Activated CD4-positive, alpha-beta T cell treated with anti-CD3 and anti-CD28 coated beads, Interleukin-2, amount 10 ng/mL, durations not matched to agents 24 days and 14 days (primary cell): ENCODE data around the gene SOD3. TPM values are rescaled to one million over a fixed set of nuclear protein-coding genes. Genes with fewer than 3 reads are reported as not detected.

Experiments
- DNase-seq: peaks from one replicate; pipeline ENCODE4 v3.0.0; 2022
- H3K27ac Mint-ChIP-seq: one replicate; pipeline ENCODE4 v1.8.0; 2022; ENCODE audit warnings: mild to moderate bottlenecking, mixed read lengths
- H3K27me3 Mint-ChIP-seq: one replicate; pipeline ENCODE4 v1.8.0; 2022; ENCODE audit warnings: mixed read lengths
- H3K36me3 Mint-ChIP-seq: one replicate; pipeline ENCODE4 v1.8.0; 2022; ENCODE audit warnings: low read depth, mild to moderate bottlenecking, mixed read lengths
- H3K4me1 Mint-ChIP-seq: one replicate; pipeline ENCODE4 v1.8.0; 2021; ENCODE audit warnings: mixed read lengths
- H3K4me3 Mint-ChIP-seq: one replicate; pipeline ENCODE4 v1.8.0; 2022; ENCODE audit warnings: mild to moderate bottlenecking, moderate library complexity, mixed read lengths
- H3K9me3 Mint-ChIP-seq: one replicate; pipeline ENCODE4 v1.8.0; 2021; ENCODE audit warnings: mixed read lengths
- intact Hi-C: fragments of 100-400 bp; cut with micrococcal nuclease; formaldehyde crosslinking; loops from one replicate; pipeline ENCODE4 v1.15.1; 2023
- total RNA-seq: library from RNA; stranded (reverse); gene quantifications from 2 replicates; pipeline ENCODE4 v1.2.3, GENCODE V29; 2022

The SOD3 gene
- total RNA-seq, 1 donor from 2014 or later, result not detected

GRCh38 chr4:24831637-24832036 lies 36.3 kb downstream of the SOD3 start:
- no peak overlapping the region for H3K27ac Mint-ChIP-seq

DNA sequence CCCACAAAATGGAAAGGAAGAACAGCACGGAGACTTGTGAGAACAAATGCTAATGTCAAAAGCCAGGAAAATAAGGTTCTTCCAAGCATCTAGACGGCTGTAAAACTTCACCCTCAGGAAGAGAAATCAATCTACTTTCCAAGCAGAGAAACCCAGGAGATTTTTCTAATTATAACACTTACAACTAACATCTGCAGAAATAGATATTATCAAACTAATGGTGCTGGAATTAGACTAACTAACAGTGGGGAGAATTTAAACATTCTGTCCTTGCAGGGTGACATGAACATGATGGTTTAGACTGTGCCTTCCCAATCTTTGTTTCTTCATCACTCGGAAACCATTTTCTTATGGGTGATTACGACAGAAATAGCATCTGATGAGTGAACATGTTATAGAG lies 40.3 kb downstream of the SOD3 start:
- H3K36me3 Mint-ChIP-seq, result no peaks in the 10 kb centered on the region
- no peak for DNase-seq
- no peaks in the 10 kb centered on the region for H3K4me1 Mint-ChIP-seq
- intact Hi-C loops, result no loop called here
- no peaks in the 10 kb centered on the region for H3K27me3 Mint-ChIP-seq
- no peaks in the 10 kb centered on the region for H3K9me3 Mint-ChIP-seq
- no peak overlapping the region for H3K27ac Mint-ChIP-seq
- H3K4me3 Mint-ChIP-seq, result no peak overlapping the region

More at GRCh38 chr4:24831637-24832036, 36.3 kb downstream of the SOD3 start:
- Mint-ChIP-seq H3K9me3 (no peaks in the 10 kb centered on the region), H3K36me3 (no peaks in the 10 kb centered on the region), H3K4me3 (no peak overlapping the region), H3K27me3 (no peaks in the 10 kb centered on the region), H3K4me1 (no peaks in the 10 kb centered on the region)
- no peak for DNase-seq
- intact Hi-C loops, result no loop called here

- intact Hi-C loops, result no loop called here
Observed at GRCh38 chr4:24836661-24837242, 41.4 kb downstream of the SOD3 start.

DNA sequence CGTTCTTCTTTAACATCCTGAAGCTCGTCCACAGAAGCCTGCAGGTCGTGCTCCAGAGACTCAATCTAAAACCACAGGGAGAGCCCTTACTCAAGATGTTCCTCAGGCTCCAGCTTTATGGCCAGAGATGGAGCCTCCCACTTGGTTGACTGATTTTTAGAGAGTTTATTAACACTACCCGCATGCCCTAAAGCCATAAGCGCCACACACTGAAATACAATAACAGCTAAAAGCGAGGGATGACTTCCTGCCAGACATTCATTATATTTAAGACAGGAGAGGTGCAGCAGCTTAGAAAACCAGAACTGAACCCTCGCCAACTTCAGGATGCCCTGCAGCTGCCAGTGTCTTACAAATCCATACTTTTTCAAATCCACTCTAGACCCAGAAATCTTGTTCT lies 42.0 kb downstream of the SOD3 start:
- Mint-ChIP-seq H3K4me1 (no peaks in the 10 kb centered on the region), H3K27ac (no peak overlapping the region), H3K27me3 (no peaks in the 10 kb centered on the region), H3K36me3 (no peaks in the 10 kb centered on the region), H3K9me3 (no peaks in the 10 kb centered on the region), H3K4me3 (no peak overlapping the region)
- intact Hi-C loops, result no loop called here
- no peak for DNase-seq

More at GRCh38 chr4:24836661-24837242, 41.4 kb downstream of the SOD3 start:
- Mint-ChIP-seq H3K9me3 (no peaks in the 10 kb centered on the region), H3K4me3 (no peak overlapping the region), H3K27me3 (no peaks in the 10 kb centered on the region), H3K4me1 (no peaks in the 10 kb centered on the region), H3K27ac (no peak overlapping the region), H3K36me3 (no peaks in the 10 kb centered on the region)
- no peak for DNase-seq

- Mint-ChIP-seq H3K27ac (no peak overlapping the region), H3K9me3 (no peaks in the 10 kb centered on the region), H3K36me3 (no peaks in the 10 kb centered on the region), H3K27me3 (no peaks in the 10 kb centered on the region), H3K4me3 (no peak overlapping the region), H3K4me1 (no peaks in the 10 kb centered on the region)
- no peak for DNase-seq
- intact Hi-C loops, result no loop called here
Observed at GRCh38 chr4:24837781-24838180, 42.4 kb downstream of the SOD3 start.

DNA sequence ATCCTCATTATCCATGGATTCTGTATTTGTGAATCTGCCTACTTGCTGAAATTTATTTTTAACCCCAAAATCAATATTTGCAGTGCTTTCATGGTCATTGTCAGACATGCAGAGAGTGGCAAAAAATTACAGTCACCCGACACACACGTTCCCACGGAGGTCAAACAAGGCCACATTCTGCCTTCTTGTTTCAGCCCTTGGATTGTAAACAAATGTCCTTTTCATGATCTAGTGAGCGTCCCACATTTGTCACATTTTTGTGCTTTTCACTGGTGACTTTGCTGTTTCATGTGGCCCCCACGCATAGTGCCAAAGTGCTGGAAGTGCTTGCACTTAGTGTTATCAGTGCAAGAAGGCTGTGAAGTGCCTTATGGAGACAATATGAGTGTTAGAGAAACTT lies 45.0 kb downstream of the SOD3 start:
- Mint-ChIP-seq H3K4me3 (no peak overlapping the region), H3K4me1 (no peaks in the 10 kb centered on the region), H3K36me3 (no peaks in the 10 kb centered on the region), H3K27me3 (no peaks in the 10 kb centered on the region), H3K9me3 (no peaks in the 10 kb centered on the region), H3K27ac (no peak overlapping the region)
- DNase-seq, result no peak
- intact Hi-C loops, result no loop called here

GRCh38 chr4:24840826-24841543 lies 45.6 kb downstream of the SOD3 start:
- no peak overlapping the region for H3K4me3 Mint-ChIP-seq
- no peak overlapping the region for H3K27ac Mint-ChIP-seq
- H3K9me3 Mint-ChIP-seq, result no peaks in the 10 kb centered on the region

GRCh38 chr4:24842356-24842755 lies 47.0 kb downstream of the SOD3 start:
- DNase-seq, result no peak
- Mint-ChIP-seq H3K9me3 (no peaks in the 10 kb centered on the region), H3K36me3 (no peaks in the 10 kb centered on the region), H3K4me1 (no peaks in the 10 kb centered on the region), H3K4me3 (no peak overlapping the region), H3K27me3 (no peaks in the 10 kb centered on the region), H3K27ac (no peak overlapping the region)
- intact Hi-C loops, result no loop called here

More at GRCh38 chr4:24840826-24841543, 45.6 kb downstream of the SOD3 start:
- Mint-ChIP-seq H3K27me3 (no peaks in the 10 kb centered on the region), H3K36me3 (no peaks in the 10 kb centered on the region), H3K4me1 (no peaks in the 10 kb centered on the region)
- intact Hi-C loops, result no loop called here
- no peak for DNase-seq

DNA sequence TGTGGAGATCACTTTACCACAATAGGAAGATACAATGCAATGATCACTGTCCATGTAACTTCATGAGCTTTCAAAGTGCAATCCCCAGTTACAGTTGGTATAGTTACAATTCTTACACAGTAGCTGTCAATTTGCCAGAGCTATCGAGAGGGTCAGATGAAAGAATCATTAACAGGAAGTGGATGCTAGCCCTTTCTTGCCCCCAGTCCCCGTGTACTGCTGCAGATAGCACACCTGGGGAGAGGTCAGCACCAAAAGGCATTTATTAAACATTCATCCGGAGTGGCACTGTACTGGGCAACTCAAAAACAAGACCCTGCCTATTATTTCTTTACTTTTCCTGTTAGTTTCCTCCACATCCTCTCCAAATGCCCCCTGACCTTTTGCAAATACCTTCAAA lies 47.7 kb downstream of the SOD3 start:
- Mint-ChIP-seq H3K27me3 (no peaks in the 10 kb centered on the region), H3K9me3 (no peaks in the 10 kb centered on the region), H3K4me3 (no peak overlapping the region), H3K36me3 (no peaks in the 10 kb centered on the region), H3K27ac (no peak overlapping the region), H3K4me1 (no peaks in the 10 kb centered on the region)
- no peak for DNase-seq
- intact Hi-C loops, result no loop called here

DNA sequence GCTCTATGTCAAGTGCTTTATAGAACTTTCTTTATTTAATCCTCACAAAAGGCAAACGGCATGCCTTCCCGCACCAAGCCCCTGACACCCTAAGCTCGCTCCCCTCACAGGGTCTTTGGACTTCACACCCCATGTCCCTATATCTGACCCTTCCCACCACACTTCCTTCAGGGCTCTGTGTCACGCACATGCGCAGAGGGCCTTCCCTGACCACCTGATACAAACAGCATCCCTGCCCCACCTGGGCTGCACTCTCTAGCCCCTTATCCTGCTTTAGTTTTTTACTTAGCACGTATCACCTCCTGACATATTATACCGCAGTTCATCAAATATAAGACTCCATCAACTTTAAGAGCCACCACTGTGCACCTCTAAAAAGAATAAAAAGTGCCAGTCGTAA lies 49.8 kb downstream of the SOD3 start:
- Mint-ChIP-seq H3K4me3 (no peak overlapping the region), H3K36me3 (no peaks in the 10 kb centered on the region), H3K27me3 (no peaks in the 10 kb centered on the region), H3K27ac (no peak overlapping the region), H3K9me3 (no peaks in the 10 kb centered on the region), H3K4me1 (no peaks in the 10 kb centered on the region)
- intact Hi-C loops, result no loop called here
- DNase-seq, result no peak

DNA sequence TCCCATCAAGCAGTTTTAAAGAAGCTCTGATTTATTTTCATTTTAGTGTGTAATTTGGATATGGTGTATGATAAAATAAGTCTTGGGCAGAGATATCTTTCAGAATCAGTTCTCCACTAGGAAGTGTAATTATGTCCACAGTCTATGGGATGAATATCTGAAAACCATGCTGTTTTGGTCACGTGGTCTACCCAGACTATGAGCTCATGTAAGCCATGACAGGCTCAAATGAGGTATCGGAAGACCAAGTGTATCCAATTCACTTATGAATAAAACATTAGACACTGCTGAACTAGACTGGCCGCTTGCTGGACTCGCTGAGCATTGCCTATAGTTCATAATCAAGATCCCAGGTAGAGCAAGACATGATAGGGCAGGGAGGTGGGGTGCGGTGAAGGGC lies 50.5 kb downstream of the SOD3 start:
- no peaks in the 10 kb centered on the region for H3K27me3 Mint-ChIP-seq
- H3K9me3 Mint-ChIP-seq, result no peaks in the 10 kb centered on the region
- intact Hi-C loops, result no loop called here
- DNase-seq, result no peak
- no peaks in the 10 kb centered on the region for H3K36me3 Mint-ChIP-seq
- no peak overlapping the region for H3K27ac Mint-ChIP-seq
- no peaks in the 10 kb centered on the region for H3K4me1 Mint-ChIP-seq
- no peak overlapping the region for H3K4me3 Mint-ChIP-seq

DNA sequence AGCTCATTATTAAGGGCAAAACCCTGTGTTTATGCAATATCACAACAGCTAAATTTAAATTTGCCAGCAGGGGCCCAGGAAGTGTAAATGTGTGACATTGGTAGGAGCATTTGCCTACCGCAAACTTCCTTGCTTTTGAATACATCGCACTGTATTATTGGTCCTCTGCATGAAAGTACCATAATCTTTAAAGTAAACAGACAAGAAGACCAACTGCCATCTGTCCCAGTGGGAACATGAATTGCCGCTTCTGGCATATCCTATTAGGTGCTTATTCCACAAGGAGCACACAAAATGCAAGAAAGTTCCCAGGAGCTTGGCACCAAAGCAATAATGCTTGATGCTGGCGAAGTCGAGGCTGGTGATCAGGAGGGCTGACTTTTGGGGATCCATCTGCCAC lies 51.3 kb downstream of the SOD3 start:
- Mint-ChIP-seq H3K27me3 (no peaks in the 10 kb centered on the region), H3K9me3 (no peaks in the 10 kb centered on the region), H3K36me3 (no peaks in the 10 kb centered on the region), H3K27ac (no peak overlapping the region), H3K4me1 (no peaks in the 10 kb centered on the region), H3K4me3 (no peak overlapping the region)
- intact Hi-C loops, result no loop called here
- DNase-seq, result no peak

- H3K4me3 Mint-ChIP-seq, result no peak overlapping the region
- intact Hi-C loops, result no loop called here
- no peaks in the 10 kb centered on the region for H3K36me3 Mint-ChIP-seq
Observed at GRCh38 chr4:24849351-24849750, 54.0 kb downstream of the SOD3 start.

DNA sequence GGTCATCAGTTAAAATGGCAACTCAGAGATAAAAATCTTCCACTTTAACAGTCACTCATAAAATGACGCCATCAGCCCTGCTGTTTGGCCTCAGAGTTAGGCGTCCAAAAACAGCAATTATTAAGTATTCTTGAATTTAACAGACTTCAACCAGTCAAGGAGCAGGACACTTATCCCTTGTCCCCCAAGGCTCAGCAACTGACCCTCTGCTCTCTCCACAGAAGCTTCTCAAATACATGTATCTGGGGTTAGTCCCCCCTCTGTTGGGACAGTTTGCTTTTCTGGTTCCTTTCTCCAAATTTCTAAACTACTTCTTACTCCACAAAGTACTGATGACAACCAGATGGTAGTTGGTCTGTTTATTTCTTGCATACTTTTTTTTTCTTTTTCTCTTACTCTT lies 54.4 kb downstream of the SOD3 start:
- DNase-seq, result no peak
- intact Hi-C loops, result no loop called here
- H3K9me3 Mint-ChIP-seq, result no peaks in the 10 kb centered on the region

More at GRCh38 chr4:24849351-24849750, 54.0 kb downstream of the SOD3 start:
- no peaks in the 10 kb centered on the region for H3K9me3 Mint-ChIP-seq
- no peak overlapping the region for H3K27ac Mint-ChIP-seq
- no peaks in the 10 kb centered on the region for H3K4me1 Mint-ChIP-seq
- H3K27me3 Mint-ChIP-seq, result no peaks in the 10 kb centered on the region
- DNase-seq, result no peak

More for the DNA sequence above, 54.4 kb downstream of the SOD3 start:
- Mint-ChIP-seq H3K4me1 (no peaks in the 10 kb centered on the region), H3K36me3 (no peaks in the 10 kb centered on the region), H3K27me3 (no peaks in the 10 kb centered on the region), H3K27ac (no peak overlapping the region), H3K4me3 (no peak overlapping the region)
